HG03469 (cell line): ENCODE measurements around the gene GALNT7.

Source experiments
- ATAC-seq: cut with Tn5 transposase; IDR thresholded peaks from one replicate; pipeline ENCODE4 v1.9.1; 2021; ENCODE audit warnings: mild to moderate bottlenecking, moderate library complexity, moderate number of reproducible peaks; ENCODE audit not compliant: unreplicated experiment

GALNT7 gene

DNA sequence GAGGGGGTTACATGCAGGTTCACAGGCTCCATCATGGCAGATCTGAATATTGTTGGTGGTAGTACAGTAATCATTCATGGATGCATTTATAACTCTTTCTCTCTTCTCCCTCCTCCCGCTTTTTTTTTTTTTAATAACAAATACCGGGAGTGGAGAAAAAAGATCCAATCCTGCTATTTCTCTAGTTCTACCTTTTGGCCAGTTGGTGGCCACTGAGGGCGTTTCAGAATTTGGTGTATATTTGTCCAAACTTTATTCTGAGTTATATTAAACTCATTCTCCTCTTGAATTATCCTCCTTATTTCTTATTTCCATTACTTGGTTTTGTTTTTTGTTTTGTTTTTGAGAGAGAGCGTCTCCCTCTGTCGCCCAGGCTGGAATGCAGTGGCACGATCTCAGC lies 90.7 kb downstream of the GALNT7 start:
- no peak for ATAC-seq

DNA sequence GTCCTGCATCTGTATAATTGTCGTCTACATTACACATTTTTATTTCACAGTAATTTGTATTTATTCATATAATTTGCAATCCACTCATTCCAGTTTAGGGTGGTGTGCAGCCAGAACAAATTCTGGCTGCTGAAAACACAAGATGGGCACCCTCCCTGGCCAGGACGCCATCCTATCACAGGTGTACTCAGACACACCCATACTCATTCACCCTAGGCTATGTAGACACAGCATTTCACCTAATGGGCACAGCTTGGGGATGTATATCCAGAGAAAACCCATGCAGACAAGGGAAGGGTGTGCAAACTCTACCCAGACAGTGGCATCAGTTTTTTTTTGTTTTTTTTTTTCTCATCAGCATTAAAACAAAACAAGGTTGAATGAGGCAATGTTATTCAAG lies 92.4 kb downstream of the GALNT7 start:
- ATAC-seq, result no peak

DNA sequence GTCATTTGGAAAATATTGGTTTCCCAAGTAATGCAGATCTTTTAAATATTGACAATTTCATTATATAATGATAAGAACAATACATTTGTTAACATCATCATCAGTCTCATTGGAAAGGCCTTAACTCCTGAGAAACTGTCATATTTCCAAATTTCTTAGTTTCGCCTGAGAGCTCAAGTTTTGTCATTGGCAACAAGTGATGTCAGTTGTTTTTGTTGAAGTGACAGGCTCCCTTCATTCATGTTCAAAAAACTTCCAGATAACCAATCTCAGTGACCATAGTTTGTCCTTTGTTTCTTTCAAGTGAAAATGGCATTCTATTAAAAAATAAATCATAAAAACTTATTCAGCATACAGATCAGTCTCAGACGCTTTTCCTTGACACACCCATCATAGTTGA lies 93.8 kb downstream of the GALNT7 start:
- ATAC-seq, result no peak

- ATAC-seq, result no peak
Observed at GRCh38 chr4:173264245-173264644, 95.6 kb downstream of the GALNT7 start.

GRCh38 chr4:173264684-173265185 lies 96.1 kb downstream of the GALNT7 start:
- peak; percentile 65 for ATAC-seq

GRCh38 chr4:173265751-173266150 lies 97.1 kb downstream of the GALNT7 start:
- no peak for ATAC-seq

- no peak for ATAC-seq
Observed at GRCh38 chr4:173267711-173268110, 99.1 kb downstream of the GALNT7 start.

- no peak for ATAC-seq
Observed at GRCh38 chr4:173269280-173269679, 100.7 kb downstream of the GALNT7 start.

GRCh38 chr4:173270312-173271027 lies 101.9 kb downstream of the GALNT7 start:
- ATAC-seq, result no peak

GRCh38 chr4:173272314-173272713 lies 103.7 kb downstream of the GALNT7 start:
- ATAC-seq, result no peak

DNA sequence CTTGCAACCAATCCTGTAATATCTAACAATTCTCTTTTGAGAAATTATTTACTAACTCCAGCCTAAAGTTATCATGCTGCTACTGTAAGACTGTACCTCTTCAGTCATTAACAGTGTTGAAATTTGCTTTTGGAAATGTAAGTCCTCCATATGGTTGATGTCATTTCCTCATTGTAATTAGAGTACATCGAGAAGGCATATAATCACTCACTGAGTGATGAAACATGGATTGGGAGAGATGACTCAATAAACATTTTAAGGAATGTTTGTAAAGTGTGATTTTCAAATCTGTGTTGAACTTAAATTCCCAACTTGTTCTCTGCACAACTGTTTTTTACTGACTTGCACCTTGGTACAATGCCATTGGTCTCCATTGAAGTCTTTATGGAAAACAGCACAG lies 104.4 kb downstream of the GALNT7 start:
- no peak for ATAC-seq

DNA sequence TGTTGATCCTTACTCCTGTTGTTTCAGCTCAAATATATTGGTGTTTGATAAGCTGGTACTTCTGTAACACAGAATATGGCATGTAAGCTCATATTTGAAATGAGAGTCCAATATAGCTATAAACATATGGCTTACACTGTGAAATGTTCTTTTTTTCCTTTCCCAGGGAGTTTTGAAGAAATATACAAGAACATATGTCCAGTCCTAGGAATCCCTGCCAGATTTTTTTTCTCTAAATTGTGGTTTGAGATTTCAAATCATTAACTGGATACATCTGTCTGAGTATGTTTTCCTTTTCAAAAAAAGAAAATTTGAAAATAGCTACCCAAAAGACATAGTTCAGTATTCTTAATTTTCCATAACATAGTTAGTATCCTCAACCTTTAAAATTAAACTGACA lies 105.3 kb downstream of the GALNT7 start:
- ATAC-seq, result no peak

GRCh38 chr4:173274744-173275143 lies 106.1 kb downstream of the GALNT7 start:
- ATAC-seq, result no peak

DNA sequence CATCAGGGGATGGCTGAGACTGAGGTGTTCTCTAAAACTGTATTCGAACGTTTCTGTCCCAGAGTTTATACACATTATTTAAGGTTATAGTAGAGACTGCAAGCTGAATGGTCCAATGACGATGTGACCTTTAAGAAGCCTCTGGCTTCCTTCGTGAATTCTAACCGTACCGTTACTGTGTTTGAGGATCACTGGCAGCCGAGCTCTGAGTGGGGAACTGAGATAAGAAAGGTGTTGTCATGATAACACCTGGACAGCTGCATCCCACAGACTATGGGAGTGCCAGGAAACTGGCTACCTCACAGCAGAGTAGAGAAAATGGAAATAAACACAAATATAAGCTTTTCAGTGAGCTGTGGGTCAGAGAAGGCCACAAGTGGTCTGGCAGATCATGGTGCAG lies 106.5 kb downstream of the GALNT7 start:
- no peak for ATAC-seq

- no peak for ATAC-seq
Observed at GRCh38 chr4:173277340-173277739, 108.7 kb downstream of the GALNT7 start.

DNA sequence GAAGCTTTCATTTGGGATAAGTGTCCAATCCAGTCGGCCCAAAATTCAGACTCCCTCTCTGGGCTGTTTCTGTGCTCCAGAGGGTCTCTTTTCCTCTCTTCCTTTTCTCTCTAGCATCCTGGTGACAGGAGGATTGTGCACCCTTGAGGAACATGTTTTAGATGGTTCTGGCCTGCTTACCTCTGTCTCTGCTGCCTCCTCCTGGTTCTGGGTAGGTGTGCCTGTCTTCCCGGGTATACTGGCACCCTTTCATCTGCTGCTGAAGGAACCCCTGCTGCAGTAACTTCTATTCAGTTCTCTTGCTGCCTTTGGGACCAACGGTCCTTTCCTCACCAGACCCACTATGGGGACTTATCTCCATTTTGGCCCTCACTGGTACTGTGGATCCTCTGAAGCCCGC lies 112.4 kb downstream of the GALNT7 start:
- no peak for ATAC-seq

GRCh38 chr4:173281406-173282255 lies 113.0 kb downstream of the GALNT7 start:
- ATAC-seq, result no peak

GRCh38 chr4:173282256-173282562 lies 113.6 kb downstream of the GALNT7 start:
- ATAC-seq, result no peak

GRCh38 chr4:173282626-173283025 lies 114.0 kb downstream of the GALNT7 start:
- no peak for ATAC-seq

DNA sequence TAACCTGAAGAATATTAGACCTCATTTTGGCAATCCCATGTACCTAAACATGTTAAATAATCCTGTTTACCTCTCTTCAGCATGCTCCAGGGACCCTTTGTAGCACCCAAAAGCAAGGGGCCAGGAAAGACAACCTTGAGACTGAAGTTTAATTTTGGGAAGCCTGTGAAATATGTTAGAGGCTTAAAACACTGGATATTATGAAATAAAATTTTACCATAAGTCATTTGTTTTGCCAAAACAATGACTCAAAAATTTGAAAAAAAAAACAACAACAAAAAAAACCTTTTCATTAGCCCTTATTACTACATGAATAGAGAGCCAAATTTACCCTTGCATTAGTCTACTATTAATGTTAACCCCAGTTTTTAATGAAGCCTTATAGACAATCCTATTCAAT lies 115.9 kb downstream of the GALNT7 start:
- ATAC-seq, result no peak

GRCh38 chr4:173287486-173287885 lies 118.9 kb downstream of the GALNT7 start:
- no peak for ATAC-seq

GRCh38 chr4:173288296-173288695 lies 119.7 kb downstream of the GALNT7 start:
- peak; percentile 59 for ATAC-seq
